ENCODE measurements around the gene BBOX1. TPM values are rescaled to one million over a fixed set of nuclear protein-coding genes. Genes with fewer than 3 reads are reported as not detected.

Gene BBOX1
- total and polyA plus RNA-seq, 2 donors (not counting 3 experiments of a cell fraction or from before 2014, with no cell fraction given) = not detected

- ChIA-PET POLR2A (no interaction called here), CTCF (interaction anchor here (1.4 kb wide), 1 partner anchor 52 kb away, joined by 4 read pairs; no protein-coding TSS in a partner anchor)
- intact Hi-C loops (cut with micrococcal nuclease) (no loop called here), dilution Hi-C loops (cut with MboI; ENCODE audit: extremely low pct_ligation_motif_present, low sequenced_read_pairs) (no loop called here)
- Histone ChIP-seq H3K27ac (ENCODE audit: insufficient read depth, low read depth, low read length) (no peak overlapping the region), H3K9me1 (replicated peaks; ENCODE audit: control insufficient read depth, extremely low read depth, insufficient read depth, low read length) (no peaks in the 10 kb centered on the region), H3K4me1 (ENCODE audit: control insufficient read depth, extremely low read depth, insufficient read depth, low read length) (no peaks in the 10 kb centered on the region), H3K79me2 (ENCODE audit: control insufficient read depth, insufficient read depth, low read length) (no peaks in the 10 kb centered on the region), H3K36me3 (ENCODE audit: control insufficient read depth in 2 of 2, extremely low read depth in 1 of 2, insufficient read depth in 2 of 2, low read length in 2 of 2) (no peaks in the 10 kb centered on the region), H2AFZ (ENCODE audit: low read depth, low read length) (no peak overlapping the region), H3K4me2 (ENCODE audit: insufficient read depth, low read length) (no peak overlapping the region), H3K27me3 (ENCODE audit: control insufficient read depth in 2 of 2, insufficient read depth in 2 of 2, low read length in 2 of 2) (no peaks in the 10 kb centered on the region), H3K9ac (replicated peaks; ENCODE audit: extremely low read depth, insufficient read depth, low read length) (no peak overlapping the region), H4K20me1 (replicated peaks; ENCODE audit: control insufficient read depth, extremely low read depth, insufficient read depth, low read length) (no peaks in the 10 kb centered on the region), H3K9me3 (replicated peaks; ENCODE audit: control insufficient read depth, insufficient read depth, low read length) (no peaks in the 10 kb centered on the region), H3K4me3 (replicated peaks in 1 of 3; ENCODE audit: insufficient read depth in 1 of 3, low read depth in 1 of 3, low read length in 3 of 3) (no peak overlapping the region)
- DNase-seq (ENCODE audit: low read depth, low spot score) (no peak), FAIRE-seq (no peak)
- no peak for TF ChIP-seq EZH2 (IDR thresholded peaks at IDR 0.05; ENCODE audit: borderline replicate concordance, low read depth, low read length, severe bottlenecking)
- TF ChIP-seq GATA2 (IDR thresholded peaks at IDR 0.05; ENCODE audit: insufficient read depth, insufficient read length, low read depth, low read length) = no peak
- TF ChIP-seq MAX (IDR thresholded peaks at IDR 0.05; ENCODE audit: insufficient read depth, insufficient read length) = no peak
- no peak for TF ChIP-seq CTCF (IDR thresholded peaks at IDR 0.05; ENCODE audit: extremely low read depth in 1 of 2, insufficient read depth in 1 of 2, low read depth in 1 of 2, low read length in 2 of 2)
- TF ChIP-seq POLR2AphosphoS5 (IDR thresholded peaks at IDR 0.05; ENCODE audit: insufficient read depth, low read depth, low read length) = no peak
- no peak for TF ChIP-seq POLR2A (IDR thresholded peaks at IDR 0.05; ENCODE audit: low read depth, low read length)
- no peak for TF ChIP-seq JUN (IDR thresholded peaks at IDR 0.05; ENCODE audit: borderline replicate concordance, insufficient read depth, insufficient read length, low read depth)
- no peak for TF ChIP-seq FOS (IDR thresholded peaks at IDR 0.05; ENCODE audit: borderline replicate concordance, insufficient read depth, low read length)
- BruUV-seq (replicated peaks) = no TSS peak
Observed at GRCh38 chr11:27107548-27107947, 66.9 kb downstream of the BBOX1 start.
